H9 (cell line): Measurements from ENCODE around the gene RASSF9. TPM values are rescaled to one million over a fixed set of nuclear protein-coding genes. Genes with fewer than 3 reads are reported as not detected.

Experiments
- DNase-seq: peaks from one replicate; pipeline ENCODE4 v3.0.0-alpha.2; 2017
- H2AFZ ChIP-seq: one replicate; pipeline ENCODE4 v1.6.1; 2013; ENCODE audit warnings: mild to moderate bottlenecking, low read length, control low read depth, moderate library complexity
- H2AK5ac ChIP-seq: 2 replicates; pipeline ENCODE4 v1.6.1; 2013; ENCODE audit warnings: low read length, control low read depth, mixed read lengths; ENCODE audit not compliant: insufficient read length
- H2BK120ac ChIP-seq: one replicate; pipeline ENCODE4 v1.6.1; 2013; ENCODE audit warnings: low read depth, mild to moderate bottlenecking, low read length, control low read depth, inconsistent platforms; ENCODE audit not compliant: poor library complexity, severe bottlenecking
- H2BK12ac ChIP-seq: 2 replicates; pipeline ENCODE4 v1.6.1; 2013; ENCODE audit warnings: low read length, control low read depth, mixed read lengths, low read depth; ENCODE audit not compliant: insufficient read length
- H2BK15ac ChIP-seq: 2 replicates; pipeline ENCODE4 v1.6.1; 2013; ENCODE audit warnings: low read depth, low read length, control low read depth
- H2BK20ac ChIP-seq: one replicate; pipeline ENCODE4 v1.6.1; 2013; ENCODE audit warnings: low read depth, mild to moderate bottlenecking, low read length, control low read depth, inconsistent platforms; ENCODE audit not compliant: poor library complexity, severe bottlenecking
- H2BK5ac ChIP-seq: 2 replicates; pipeline ENCODE4 v1.6.1; 2013; ENCODE audit warnings: low read length, control low read depth, mixed read lengths; ENCODE audit not compliant: insufficient read length
- H3K14ac ChIP-seq: 2 replicates; pipeline ENCODE4 v1.6.1; 2013; ENCODE audit warnings: low read length, control low read depth; ENCODE audit not compliant: insufficient read depth
- H3K18ac ChIP-seq: 2 replicates; pipeline ENCODE4 v1.6.1; 2013; ENCODE audit warnings: low read depth, mild to moderate bottlenecking, mixed read lengths, low read length, control low read depth; ENCODE audit not compliant: insufficient read length
- H3K23ac ChIP-seq: 2 replicates; pipeline ENCODE4 v1.6.1; 2013; ENCODE audit warnings: low read length, control low read depth, mixed read lengths, low read depth; ENCODE audit not compliant: insufficient read length
- H3K23me2 ChIP-seq: 2 replicates; pipeline ENCODE4 v1.6.1; 2013; ENCODE audit warnings: low read depth, mild to moderate bottlenecking, mixed read lengths, low read length, control low read depth; ENCODE audit not compliant: insufficient read length, poor library complexity, severe bottlenecking
- H3K27ac ChIP-seq: 2 replicates; pipeline ENCODE4 v1.5.1; 2013; ENCODE audit warnings: low read length, control low read depth, mixed read lengths, low read depth; ENCODE audit not compliant: insufficient read length
- H3K27me3 ChIP-seq: 2 replicates; pipeline ENCODE4 v1.6.1; 2013; ENCODE audit warnings: low read length, control low read depth, inconsistent platforms; ENCODE audit not compliant: insufficient read depth
- H3K4ac ChIP-seq: 2 replicates; pipeline ENCODE4 v1.6.1; 2013; ENCODE audit warnings: low read depth, mild to moderate bottlenecking, control low read depth, inconsistent platforms, low read length, moderate library complexity
- H3K4me1 ChIP-seq: 2 replicates; pipeline ENCODE4 v1.6.1; 2013; ENCODE audit warnings: low read length, control low read depth, inconsistent platforms; ENCODE audit not compliant: insufficient read depth
- H3K4me2 ChIP-seq: 2 replicates; pipeline ENCODE4 v1.6.1; 2013; ENCODE audit warnings: low read length, control low read depth, mixed read lengths; ENCODE audit not compliant: insufficient read length, insufficient read depth
- H3K56ac ChIP-seq: 2 replicates; pipeline ENCODE4 v1.6.1; 2013; ENCODE audit warnings: low read depth, mild to moderate bottlenecking, mixed read lengths, low read length, control low read depth; ENCODE audit not compliant: insufficient read length
- H3K79me1 ChIP-seq: 2 replicates; pipeline ENCODE4 v1.6.1; 2013; ENCODE audit warnings: low read depth, mild to moderate bottlenecking, moderate library complexity, low read length, control low read depth, inconsistent platforms; ENCODE audit not compliant: insufficient read depth, poor library complexity, severe bottlenecking
- H3K79me2 ChIP-seq: 2 replicates; pipeline ENCODE4 v1.6.1; 2013; ENCODE audit warnings: low read length, control low read depth, inconsistent platforms; ENCODE audit not compliant: insufficient read depth
- H3K9ac ChIP-seq: 2 replicates; pipeline ENCODE4 v1.6.1; 2013; ENCODE audit warnings: low read length, control low read depth, mixed read lengths; ENCODE audit not compliant: insufficient read length; ENCODE audit errors: extremely low read depth
- H3K9me3 ChIP-seq: one replicate; pipeline ENCODE4 v1.6.1; 2013; ENCODE audit warnings: low read depth, low read length, inconsistent platforms; ENCODE audit not compliant: control insufficient read depth
- H3T11ph ChIP-seq: one replicate; pipeline ENCODE4 v1.6.1; 2013; ENCODE audit warnings: mild to moderate bottlenecking, low read length, control low read depth, inconsistent platforms
- H4K20me1 ChIP-seq: one replicate; pipeline ENCODE4 v1.6.1; 2013; ENCODE audit not compliant: control insufficient read depth, insufficient read length, insufficient read depth
- H4K5ac ChIP-seq: 2 replicates; pipeline ENCODE4 v1.6.1; 2013; ENCODE audit warnings: low read depth, mild to moderate bottlenecking, mixed read lengths, low read length, control low read depth; ENCODE audit not compliant: insufficient read length
- H4K8ac ChIP-seq: replicated peaks from 2 replicates; pipeline ENCODE4 v1.6.1; 2013; ENCODE audit warnings: low read length, control low read depth, mixed read lengths, low read depth; ENCODE audit not compliant: insufficient read length
- H4K91ac ChIP-seq: 2 replicates; pipeline ENCODE4 v1.6.1; 2013; ENCODE audit warnings: low read depth, mild to moderate bottlenecking, moderate library complexity, mixed read lengths, low read length, control low read depth; ENCODE audit not compliant: insufficient read length
- H3K27ac Mint-ChIP-seq, 3 experiments: 2 replicates in 2 of 3; 3 replicates in 1 of 3; pipeline ENCODE4 v1.8.0; 2020 to 2021; ENCODE audit warnings: mixed read lengths in 3 of 3, mild to moderate bottlenecking in 1 of 3, moderate library complexity in 1 of 3
- H3K27me3 Mint-ChIP-seq: 2 replicates; pipeline ENCODE4 v1.8.0; 2021; ENCODE audit warnings: low read depth, mild to moderate bottlenecking, moderate library complexity, mixed read lengths
- H3K36me3 Mint-ChIP-seq, 3 experiments: 2 replicates in 2 of 3; 3 replicates in 1 of 3; pipeline ENCODE4 v1.8.0; 2020 to 2021; ENCODE audit warnings: low read depth in 3 of 3, mixed read lengths in 3 of 3; ENCODE audit not compliant: insufficient read depth in 1 of 3
- H3K4me1 Mint-ChIP-seq, 2 experiments: 2 replicates each; pipeline ENCODE4 v1.8.0; 2020; ENCODE audit warnings: mixed read lengths in 2 of 2
- H3K4me3 Mint-ChIP-seq, 2 experiments: 2 replicates in 1 of 2; 3 replicates in 1 of 2; pipeline ENCODE4 v1.8.0; 2020 to 2021; ENCODE audit warnings: mild to moderate bottlenecking in 2 of 2, mixed read lengths in 2 of 2, moderate library complexity in 1 of 2
- H3K9me3 Mint-ChIP-seq, 2 experiments: 2 replicates in 1 of 2; 3 replicates in 1 of 2; pipeline ENCODE4 v1.8.0; 2020; ENCODE audit warnings: mild to moderate bottlenecking in 2 of 2, mixed read lengths in 2 of 2, moderate library complexity in 1 of 2
- CTCF ChIP-seq: fragments of 200-600 bp; sonication (generic); conservative IDR thresholded peaks from 3 replicates; pipeline ENCODE4 v1.8.0; 2021; ENCODE audit warnings: antibody characterized with exemption, mild to moderate bottlenecking
- WGBS: extraction: QIAGEN DNeasy Blood & Tissue Kit; methylation state at CpG from one replicate; pipeline ENCODE4 v1.1.7; 2013; ENCODE audit warnings: missing lambda C conversion rate, low lambda C conversion rate, mixed read lengths; ENCODE audit not compliant: insufficient read length; ENCODE audit errors: extremely low coverage; 5-methylcytosine and 5-hydroxymethylcytosine counted together
- total RNA-seq: library from RNA; stranded (reverse); gene quantifications from 2 replicates; pipeline ENCODE4 v1.2.1, GENCODE V29; 2021

Gene RASSF9
- total RNA-seq, 1 experiment from 2014 or later = 0.04 TPM

GRCh38 chr12:85835426-85836196 is 598 bp downstream of the RASSF9 start:
- H3K27me3 ChIP-seq = no peaks in the 10 kb centered on the region
- peak overlapping the region; percentile 18 for H3K4me2 ChIP-seq
- no peak for DNase-seq
- no peak overlapping the region for H2BK12ac ChIP-seq
- H3K4me1 ChIP-seq = peaks cover 4% of the 10 kb centered on the region; the same call in 1 of the 2 replicates
- no peak overlapping the region for H3K23ac ChIP-seq
- no peak overlapping the region for H3K56ac ChIP-seq
- H4K5ac ChIP-seq = no peak overlapping the region
- no peak overlapping the region for H2BK120ac ChIP-seq
- no peak overlapping the region for H3K27ac ChIP-seq
- peak overlapping the region; percentile 7 to 91 (median 35); a peak in 5 of 7 replicates for H3K27ac Mint-ChIP-seq
- peaks cover 20 to 22% of the 10 kb centered on the region in 2 experiments for H3K4me1 Mint-ChIP-seq
- H3K9me3 Mint-ChIP-seq = no peaks in the 10 kb centered on the region
- no peak overlapping the region for H3T11ph ChIP-seq
- H3K4ac ChIP-seq = no peak overlapping the region
- H3K27me3 Mint-ChIP-seq = no peaks in the 10 kb centered on the region
- H2BK5ac ChIP-seq = no peak overlapping the region
- H3K9ac ChIP-seq = no peak overlapping the region
- no peaks in the 10 kb centered on the region for H3K23me2 ChIP-seq
- H3K14ac ChIP-seq = no peak overlapping the region
- no peak overlapping the region for H2BK20ac ChIP-seq
- H3K4me3 Mint-ChIP-seq = peak overlapping the region in 1 of 2 experiments; percentile 53; a peak in 3 of 5 replicates
- H2BK15ac ChIP-seq = no peak overlapping the region
- no peak overlapping the region for H2AFZ ChIP-seq
- H3K9me3 ChIP-seq = no peaks in the 10 kb centered on the region
- no CpG with 5 or more reads among the region's 4 CpGs for WGBS
- H3K79me2 ChIP-seq = no peaks in the 10 kb centered on the region
- TF ChIP-seq CTCF = no peak
- H4K91ac ChIP-seq = no peak overlapping the region
- H3K18ac ChIP-seq = no peak overlapping the region
- H4K20me1 ChIP-seq = no peaks in the 10 kb centered on the region
- no peak overlapping the region for H2AK5ac ChIP-seq
- H3K36me3 Mint-ChIP-seq = no peaks in the 10 kb centered on the region
- H3K79me1 ChIP-seq = no peaks in the 10 kb centered on the region
- H4K8ac ChIP-seq = no peak overlapping the region
